GM23338 (cell line): ENCODE measurements around the gene RAB3GAP2. TPM values are rescaled to one million over a fixed set of nuclear protein-coding genes. Genes with fewer than 3 reads are reported as not detected.

ENCODE experiments used
- ATAC-seq: fragments of 200-7000 bp; cut with Tn5 transposase; 3 replicates; pipeline ENCODE4 v1.9.1; 2020
- DNase-seq: peaks from one replicate; pipeline ENCODE4 v3.0.0-alpha.2; 2015; ENCODE audit warnings: low spot score
- H2AFZ ChIP-seq: fragments of 200-600 bp; sonication (generic); 2 replicates; pipeline ENCODE4 v1.8.0; 2016; ENCODE audit warnings: antibody characterized with exemption, mild to moderate bottlenecking, moderate library complexity
- H3F3A ChIP-seq: fragments of 200-600 bp; sonication (generic); replicated peaks from 2 replicates; pipeline ENCODE4 v1.8.0; 2017; ENCODE audit warnings: antibody characterized with exemption, mixed run types, low read depth
- H3K27ac ChIP-seq: fragments of 200-600 bp; sonication (generic); 2 replicates; pipeline ENCODE4 v1.6.1; 2016; ENCODE audit warnings: low read depth
- H3K27me3 ChIP-seq: fragments of 200-600 bp; sonication (generic); 2 replicates; pipeline ENCODE4 v1.8.0; 2016; ENCODE audit warnings: mild to moderate bottlenecking, mixed run types, moderate library complexity; ENCODE audit not compliant: insufficient read depth
- H3K36me3 ChIP-seq: fragments of 200-600 bp; sonication (generic); 2 replicates; pipeline ENCODE4 v1.8.0; 2016; ENCODE audit warnings: mild to moderate bottlenecking; ENCODE audit not compliant: insufficient read depth
- H3K4me1 ChIP-seq: fragments of 200-600 bp; sonication (generic); 2 replicates; pipeline ENCODE4 v1.8.0; 2016; ENCODE audit warnings: mild to moderate bottlenecking, moderate library complexity; ENCODE audit not compliant: insufficient read depth
- H3K4me2 ChIP-seq: fragments of 200-600 bp; sonication (generic); 2 replicates; pipeline ENCODE4 v1.7.1; 2017; ENCODE audit warnings: mixed run types
- H3K4me3 ChIP-seq: fragments of 200-600 bp; sonication (generic); 2 replicates; pipeline ENCODE4 v1.6.1; 2016; ENCODE audit warnings: mixed run types
- H3K79me2 ChIP-seq: fragments of 200-600 bp; sonication (generic); replicated peaks from 2 replicates; pipeline ENCODE4 v1.8.0; 2017; ENCODE audit warnings: mild to moderate bottlenecking; ENCODE audit not compliant: insufficient read depth
- H3K9me2 ChIP-seq: fragments of 200-600 bp; sonication (generic); 2 replicates; pipeline ENCODE4 v1.8.0; 2017; ENCODE audit not compliant: insufficient read depth
- H4K20me1 ChIP-seq: fragments of 200-600 bp; sonication (generic); replicated peaks from 2 replicates; pipeline ENCODE4 v1.8.0; 2017; ENCODE audit warnings: mild to moderate bottlenecking; ENCODE audit not compliant: insufficient read depth
- H3K27ac Mint-ChIP-seq: 2 replicates; pipeline ENCODE4 v1.8.0; 2020; ENCODE audit warnings: inconsistent platforms, mild to moderate bottlenecking, moderate library complexity, mixed read lengths
- H3K27me3 Mint-ChIP-seq: 3 replicates; pipeline ENCODE4 v1.8.0; 2022; ENCODE audit warnings: low read depth, mild to moderate bottlenecking, moderate library complexity, mixed read lengths, inconsistent platforms; ENCODE audit not compliant: insufficient read depth, poor library complexity
- H3K36me3 Mint-ChIP-seq: 3 replicates; pipeline ENCODE4 v1.8.0; 2021; ENCODE audit warnings: low read depth, mild to moderate bottlenecking, inconsistent platforms, moderate library complexity, mixed read lengths
- H3K4me1 Mint-ChIP-seq: 3 replicates; pipeline ENCODE4 v1.8.0; 2020; ENCODE audit warnings: mild to moderate bottlenecking, inconsistent platforms, mixed read lengths
- H3K4me3 Mint-ChIP-seq: 3 replicates; pipeline ENCODE4 v1.8.0; 2021; ENCODE audit warnings: moderate library complexity, mild to moderate bottlenecking, inconsistent platforms, mixed read lengths
- H3K9me3 Mint-ChIP-seq: 3 replicates; pipeline ENCODE4 v1.8.0; 2020; ENCODE audit warnings: moderate library complexity, mild to moderate bottlenecking, inconsistent platforms, mixed read lengths
- CREB1 ChIP-seq: fragments of 250-450 bp; sonication (Bioruptor Pico); IDR thresholded peaks from 2 replicates; pipeline ENCODE4 v1.5.0; 2020; ENCODE audit warnings: low read depth, mild to moderate bottlenecking, moderate library complexity
- EZH2 ChIP-seq: fragments of 200-600 bp; sonication (generic); IDR thresholded peaks from one replicate; pipeline ENCODE4 v1.8.0; 2017; ENCODE audit warnings: antibody characterized with exemption, mild to moderate bottlenecking, low read depth; ENCODE audit not compliant: unreplicated experiment
- EZH2phosphoT487 ChIP-seq: fragments of 200-600 bp; sonication (generic); IDR thresholded peaks from one replicate; pipeline ENCODE4 v1.8.1; 2018; ENCODE audit warnings: antibody characterized with exemption; ENCODE audit not compliant: unreplicated experiment
- JUNB ChIP-seq: IDR thresholded peaks from one replicate; pipeline ENCODE4 v1.6.1; 2016; ENCODE audit warnings: antibody characterized with exemption; ENCODE audit not compliant: unreplicated experiment
- NANOG ChIP-seq: IDR thresholded peaks from 2 replicates; pipeline ENCODE4 v1.6.1; 2016; ENCODE audit warnings: antibody characterized with exemption, borderline replicate concordance
- POLR2AphosphoS5 ChIP-seq: IDR thresholded peaks from 2 replicates; pipeline ENCODE4 v1.6.1; 2016; ENCODE audit warnings: antibody characterized with exemption, low read depth
- REST ChIP-seq: IDR thresholded peaks from one replicate; pipeline ENCODE4 v1.6.1; 2018; ENCODE audit warnings: antibody characterized with exemption; ENCODE audit not compliant: unreplicated experiment
- STAT1 ChIP-seq: IDR thresholded peaks from one replicate; pipeline ENCODE4 v1.6.1; 2016; ENCODE audit warnings: antibody characterized with exemption; ENCODE audit not compliant: unreplicated experiment
- ZNF114 ChIP-seq: fragments of 250-450 bp; sonication (Bioruptor Pico); IDR thresholded peaks from 2 replicates; pipeline ENCODE4 v1.5.0; 2020; ENCODE audit warnings: mild to moderate bottlenecking, moderate library complexity
- ZNF331 ChIP-seq: fragments of 250-450 bp; sonication (Bioruptor Pico); IDR thresholded peaks from 2 replicates; pipeline ENCODE4 v1.5.0; 2020; ENCODE audit warnings: low read depth, mild to moderate bottlenecking, moderate library complexity
- polyA plus RNA-seq: library from polyadenylated mRNA; unstranded; fragments of >200 nt; fragmentation: Nextera tagmentation; extraction: Ambion mirVana; gene quantifications from 2 replicates; pipeline ENCODE4 v1.2.1, GENCODE V29; 2016
- total RNA-seq: library from RNA; depleted of rRNA; stranded (reverse); fragments of >200 nt; shearing (Covaris generic); gene quantifications from 2 replicates; pipeline ENCODE4 v1.2.3, GENCODE V29; 2014
- TF ChIP-seq, protein P1 (sequence below), 2 experiments: fragments of 200-600 bp in 1 of 2; sonication (generic) in 1 of 2; conservative IDR thresholded peaks; 2 replicates each; pipeline versions ENCODE4 v1.5.1 to v1.6.1; 2016 to 2017; ENCODE audit warnings: antibody characterized with exemption in 2 of 2, low read depth in 2 of 2, mild to moderate bottlenecking in 2 of 2, moderate library complexity in 1 of 2
- TF ChIP-seq, protein P2 (sequence below): IDR thresholded peaks from 2 replicates; pipeline ENCODE4 v1.6.1; 2016; ENCODE audit warnings: antibody characterized with exemption

The RAB3GAP2 gene
- total and polyA plus RNA-seq, 2 experiments from 2014 or later, result 19.4 to 44.6 TPM

DNA sequence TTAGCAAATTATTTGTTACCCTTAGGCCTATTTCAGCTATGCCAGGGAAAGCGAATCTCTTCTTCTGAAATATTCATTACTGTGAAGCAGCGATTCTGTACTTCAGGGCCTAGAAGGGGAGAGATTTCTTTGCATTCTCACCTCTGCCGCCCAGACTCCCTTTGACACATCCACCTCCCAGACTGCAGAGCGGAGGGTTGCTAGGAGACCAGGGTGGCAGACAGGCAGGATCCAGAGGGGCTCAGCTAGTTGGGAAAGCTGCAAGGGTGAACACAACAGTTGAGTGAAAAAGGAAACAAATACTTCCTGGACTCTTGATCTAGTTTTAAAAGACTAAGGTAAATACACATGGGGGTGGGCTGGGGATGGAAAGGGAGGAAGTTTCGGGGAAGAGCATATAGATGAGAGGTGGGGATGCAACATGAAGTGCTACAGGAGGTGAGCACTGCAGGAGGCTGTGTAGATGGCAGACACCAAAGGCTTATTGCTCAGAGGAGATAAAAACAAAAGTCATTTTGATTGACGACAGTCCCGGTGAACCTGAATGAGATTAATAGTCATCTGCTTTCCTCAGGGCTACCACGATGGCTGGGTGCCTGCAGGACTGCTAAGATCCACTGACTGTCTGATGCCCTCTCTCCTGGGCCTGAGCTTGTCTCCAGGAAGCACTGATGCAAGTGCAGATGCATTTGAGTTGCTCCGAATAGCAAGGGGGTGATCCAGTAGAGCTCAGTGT lies 26.4 kb upstream of the RAB3GAP2 start:
- H2AFZ ChIP-seq, result peak overlapping the region; percentile 66
- H3K4me3 Mint-ChIP-seq, result no peak overlapping the region
- no peak for ATAC-seq

DNA sequence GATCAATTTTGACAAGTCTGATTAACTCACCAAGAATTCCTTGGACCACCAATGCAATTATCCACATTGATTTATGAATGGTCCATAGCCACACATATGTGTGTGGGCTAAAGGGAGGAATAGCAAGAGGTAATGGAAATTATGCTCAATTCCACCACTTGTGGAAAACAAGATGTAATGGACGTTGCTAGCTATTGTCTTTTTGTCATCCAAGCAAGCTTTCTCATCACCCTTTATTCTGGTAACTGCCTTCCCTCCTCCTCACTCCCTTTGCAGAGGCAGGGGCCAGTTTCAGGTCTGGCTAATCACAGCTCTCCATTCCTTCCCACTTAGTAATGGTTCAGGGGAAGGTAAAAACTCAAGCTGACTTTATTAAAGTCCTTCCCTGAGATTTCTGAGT lies 24.7 kb upstream of the RAB3GAP2 start:
- peaks cover 28% of the 10 kb centered on the region for H3K4me1 ChIP-seq
- H3K27me3 Mint-ChIP-seq, result peaks cover 3% of the 10 kb centered on the region
- DNase-seq (no peak), ATAC-seq (no peak)
- H2AFZ ChIP-seq, result peak overlapping the region; percentile 69; the same call in 1 of the 2 replicates
- no peaks in the 10 kb centered on the region for H3K36me3 Mint-ChIP-seq
- no peaks in the 10 kb centered on the region for H3K9me2 ChIP-seq
- no peaks in the 10 kb centered on the region for H3K79me2 ChIP-seq
- no peaks in the 10 kb centered on the region for H3F3A ChIP-seq
- no peak overlapping the region for H3K4me2 ChIP-seq
- H3K27ac Mint-ChIP-seq, result no peak overlapping the region
- H3K4me3 ChIP-seq, result no peak overlapping the region
- H3K9me3 Mint-ChIP-seq, result no peaks in the 10 kb centered on the region
- no peaks in the 10 kb centered on the region for H4K20me1 ChIP-seq
- H3K4me3 Mint-ChIP-seq, result no peak overlapping the region
- H3K27me3 ChIP-seq, result no peaks in the 10 kb centered on the region
- H3K27ac ChIP-seq, result no peak overlapping the region
- H3K36me3 ChIP-seq, result no peaks in the 10 kb centered on the region
- peaks cover 27% of the 10 kb centered on the region for H3K4me1 Mint-ChIP-seq
- TF ChIP-seq CREB1 (no peak), EZH2 (no peak), ZNF331 (no peak), JUNB (no peak), STAT1 (no peak), POLR2AphosphoS5 (no peak), EZH2phosphoT487 (no peak), REST (no peak), ZNF114 (CRISPR knock-in tag) (no peak), NANOG (no peak)
- TF ChIP-seq, protein P1, sequence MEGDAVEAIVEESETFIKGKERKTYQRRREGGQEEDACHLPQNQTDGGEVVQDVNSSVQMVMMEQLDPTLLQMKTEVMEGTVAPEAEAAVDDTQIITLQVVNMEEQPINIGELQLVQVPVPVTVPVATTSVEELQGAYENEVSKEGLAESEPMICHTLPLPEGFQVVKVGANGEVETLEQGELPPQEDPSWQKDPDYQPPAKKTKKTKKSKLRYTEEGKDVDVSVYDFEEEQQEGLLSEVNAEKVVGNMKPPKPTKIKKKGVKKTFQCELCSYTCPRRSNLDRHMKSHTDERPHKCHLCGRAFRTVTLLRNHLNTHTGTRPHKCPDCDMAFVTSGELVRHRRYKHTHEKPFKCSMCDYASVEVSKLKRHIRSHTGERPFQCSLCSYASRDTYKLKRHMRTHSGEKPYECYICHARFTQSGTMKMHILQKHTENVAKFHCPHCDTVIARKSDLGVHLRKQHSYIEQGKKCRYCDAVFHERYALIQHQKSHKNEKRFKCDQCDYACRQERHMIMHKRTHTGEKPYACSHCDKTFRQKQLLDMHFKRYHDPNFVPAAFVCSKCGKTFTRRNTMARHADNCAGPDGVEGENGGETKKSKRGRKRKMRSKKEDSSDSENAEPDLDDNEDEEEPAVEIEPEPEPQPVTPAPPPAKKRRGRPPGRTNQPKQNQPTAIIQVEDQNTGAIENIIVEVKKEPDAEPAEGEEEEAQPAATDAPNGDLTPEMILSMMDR (conservative IDR thresholded peaks at IDR 0.05; ENCODE audit: low read depth in 2 of 2), result no peak
- TF ChIP-seq, protein P2, sequence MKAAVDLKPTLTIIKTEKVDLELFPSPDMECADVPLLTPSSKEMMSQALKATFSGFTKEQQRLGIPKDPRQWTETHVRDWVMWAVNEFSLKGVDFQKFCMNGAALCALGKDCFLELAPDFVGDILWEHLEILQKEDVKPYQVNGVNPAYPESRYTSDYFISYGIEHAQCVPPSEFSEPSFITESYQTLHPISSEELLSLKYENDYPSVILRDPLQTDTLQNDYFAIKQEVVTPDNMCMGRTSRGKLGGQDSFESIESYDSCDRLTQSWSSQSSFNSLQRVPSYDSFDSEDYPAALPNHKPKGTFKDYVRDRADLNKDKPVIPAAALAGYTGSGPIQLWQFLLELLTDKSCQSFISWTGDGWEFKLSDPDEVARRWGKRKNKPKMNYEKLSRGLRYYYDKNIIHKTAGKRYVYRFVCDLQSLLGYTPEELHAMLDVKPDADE, result no peak

More for the DNA sequence above, 26.4 kb upstream of the RAB3GAP2 start:
- no peaks in the 10 kb centered on the region for H3K9me3 Mint-ChIP-seq
- H3K27me3 ChIP-seq, result no peaks in the 10 kb centered on the region
- peaks cover 6% of the 10 kb centered on the region for H3K27me3 Mint-ChIP-seq
- no peak overlapping the region for H3K27ac Mint-ChIP-seq
- no peaks in the 10 kb centered on the region for H3F3A ChIP-seq
- H3K27ac ChIP-seq, result no peak overlapping the region
- no peaks in the 10 kb centered on the region for H4K20me1 ChIP-seq
- no peak overlapping the region for H3K4me2 ChIP-seq
- H3K4me3 ChIP-seq, result no peak overlapping the region
- DNase-seq, result peak; percentile 25
- no peak for TF ChIP-seq POLR2AphosphoS5
- no peak for TF ChIP-seq ZNF114 (CRISPR knock-in tag)
- no peak for TF ChIP-seq EZH2phosphoT487
- TF ChIP-seq JUNB, result no peak
- TF ChIP-seq EZH2, result no peak
- no peak for TF ChIP-seq NANOG
- TF ChIP-seq ZNF331, result no peak
- no peaks in the 10 kb centered on the region for H3K36me3 ChIP-seq
- H3K79me2 ChIP-seq, result no peaks in the 10 kb centered on the region
- H3K36me3 Mint-ChIP-seq, result no peaks in the 10 kb centered on the region
- no peaks in the 10 kb centered on the region for H3K9me2 ChIP-seq
- H3K4me1 ChIP-seq, result peaks cover 28% of the 10 kb centered on the region
- H3K4me1 Mint-ChIP-seq, result peaks cover 24% of the 10 kb centered on the region
